PFSK-1 (cell line): ENCODE data around the gene TMEM176A.

ENCODE experiments used
- FOXP2 ChIP-seq: optimal IDR thresholded peaks from 2 replicates; pipeline ENCODE3; 2011; ENCODE audit warnings: borderline replicate concordance, control low read depth, inconsistent platforms; ENCODE audit not compliant: insufficient read depth; ENCODE audit errors: extremely low read length, extremely low read depth
- POLR2AphosphoS5 ChIP-seq: IDR thresholded peaks from 2 replicates; pipeline ENCODE4 v1.6.1; 2012; ENCODE audit warnings: low read depth, mild to moderate bottlenecking, control low read depth, low read length, moderate library complexity
- REST ChIP-seq, 2 experiments: IDR thresholded peaks; 2 replicates each; pipeline versions ENCODE4 v1.6.1 to v1.8.0; 2011 to 2012; ENCODE audit warnings: low read depth in 2 of 2, low read length in 2 of 2, control low read depth in 1 of 2, inconsistent platforms in 1 of 2, mild to moderate bottlenecking in 1 of 2, moderate library complexity in 1 of 2; ENCODE audit not compliant: insufficient read depth in 1 of 2
- SIN3A ChIP-seq: IDR thresholded peaks from 2 replicates; pipeline ENCODE4 v1.6.1; 2012; ENCODE audit warnings: mild to moderate bottlenecking, low read length, moderate library complexity, borderline replicate concordance; ENCODE audit not compliant: insufficient read depth
- TAF1 ChIP-seq: IDR thresholded peaks from 2 replicates; pipeline ENCODE4 v1.6.1; 2012; ENCODE audit warnings: low read length, control low read depth, borderline replicate concordance; ENCODE audit not compliant: insufficient read depth

The TMEM176A gene

GRCh38 chr7:150787321-150788281 lies 13.0 kb upstream of the TMEM176A start:
- TF ChIP-seq POLR2AphosphoS5 (no peak), TAF1 (no peak), REST (IDR thresholded peaks at IDR 0.05; ENCODE audit: insufficient read depth in 1 of 2, low read depth in 2 of 2, low read length in 2 of 2) (no peak), SIN3A (no peak), FOXP2 (no peak)

- TF ChIP-seq TAF1 (no peak), REST (IDR thresholded peaks at IDR 0.05; ENCODE audit: insufficient read depth in 1 of 2, low read depth in 2 of 2, low read length in 2 of 2) (0 out of 4 replicates have a peak, but pooled peaks of 1 of the 2 experiments have one; percentile 58)
These were observed 11.9 kb upstream of the TMEM176A start for GRCh38 chr7:150788474-150789269.

GRCh38 chr7:150790416-150791075 lies 10.0 kb upstream of the TMEM176A start:
- TF ChIP-seq TAF1 (no peak), POLR2AphosphoS5 (no peak), SIN3A (no peak), FOXP2 (no peak), REST (IDR thresholded peaks at IDR 0.05; ENCODE audit: insufficient read depth in 1 of 2, low read depth in 2 of 2, low read length in 2 of 2) (no peak)

GRCh38 chr7:150791304-150791703 lies 9.3 kb upstream of the TMEM176A start:
- TF ChIP-seq POLR2AphosphoS5 (no peak), SIN3A (no peak), REST (IDR thresholded peaks at IDR 0.05; ENCODE audit: insufficient read depth in 1 of 2, low read depth in 2 of 2, low read length in 2 of 2) (no peak), FOXP2 (no peak), TAF1 (no peak)
